DMS53 treated with DMSO at 0.1 percent for 48 hours (cell line): ENCODE data around the gene TAS2R4.
"Not testable (repeated sequence)": the region's sequence is repeated elsewhere in the genome, so short reads cannot be mapped to it uniquely, and the experiment has no call there.

ENCODE experiments used
- DNase-seq: peaks from one replicate; lab custom pipeline; 2025; ENCODE audit not compliant: unreplicated experiment; lab: John Stamatoyannopoulos, UW

Gene TAS2R4, protein sequence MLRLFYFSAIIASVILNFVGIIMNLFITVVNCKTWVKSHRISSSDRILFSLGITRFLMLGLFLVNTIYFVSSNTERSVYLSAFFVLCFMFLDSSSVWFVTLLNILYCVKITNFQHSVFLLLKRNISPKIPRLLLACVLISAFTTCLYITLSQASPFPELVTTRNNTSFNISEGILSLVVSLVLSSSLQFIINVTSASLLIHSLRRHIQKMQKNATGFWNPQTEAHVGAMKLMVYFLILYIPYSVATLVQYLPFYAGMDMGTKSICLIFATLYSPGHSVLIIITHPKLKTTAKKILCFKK

DNA sequence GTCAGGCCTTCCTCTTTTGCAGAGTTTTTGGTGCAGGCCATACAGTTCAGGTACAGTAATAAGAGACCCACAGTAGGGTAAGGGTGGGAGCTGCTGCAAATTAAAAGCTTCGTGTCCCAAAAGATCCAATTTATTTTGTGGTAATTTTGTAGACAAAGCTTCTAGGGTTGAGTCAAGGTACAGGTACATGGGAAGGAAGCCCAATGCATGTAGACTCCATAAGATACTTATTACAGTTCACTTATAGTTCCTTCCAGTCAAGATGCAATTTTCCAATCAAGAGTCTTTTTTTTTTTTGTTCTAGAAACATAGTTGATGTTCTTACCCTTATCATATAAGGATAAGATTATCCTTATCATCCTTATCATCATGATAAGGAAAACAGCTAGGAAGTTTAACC, at the start of gene TAS2R4:
TSS of gene TAS2R4 (plus strand) at position 301 of the 400 bp plus-strand sequence. CDS start 1,815 bp downstream, outside the sequence.
- DNase-seq: no peak

DNA sequence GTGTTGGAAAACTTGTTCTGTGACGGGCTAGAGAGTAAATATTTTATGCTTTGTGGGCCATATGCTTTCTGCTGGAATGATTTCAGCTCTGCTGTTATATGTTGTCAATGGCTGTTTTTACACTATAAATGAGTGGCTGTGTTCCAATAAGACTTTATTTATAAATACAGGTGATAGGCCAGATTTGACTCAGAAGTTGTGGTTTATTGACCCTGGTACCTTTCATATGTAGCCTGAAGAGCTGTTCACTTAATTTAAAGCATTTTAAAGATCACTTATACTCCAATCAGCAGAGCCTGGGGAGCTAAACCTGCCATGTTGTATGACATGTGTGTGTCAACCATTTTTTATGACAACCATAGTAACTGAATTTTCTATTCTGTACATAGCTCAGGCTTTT, 47.5 kb upstream of the TAS2R4 start:
- no peak for DNase-seq

DNA sequence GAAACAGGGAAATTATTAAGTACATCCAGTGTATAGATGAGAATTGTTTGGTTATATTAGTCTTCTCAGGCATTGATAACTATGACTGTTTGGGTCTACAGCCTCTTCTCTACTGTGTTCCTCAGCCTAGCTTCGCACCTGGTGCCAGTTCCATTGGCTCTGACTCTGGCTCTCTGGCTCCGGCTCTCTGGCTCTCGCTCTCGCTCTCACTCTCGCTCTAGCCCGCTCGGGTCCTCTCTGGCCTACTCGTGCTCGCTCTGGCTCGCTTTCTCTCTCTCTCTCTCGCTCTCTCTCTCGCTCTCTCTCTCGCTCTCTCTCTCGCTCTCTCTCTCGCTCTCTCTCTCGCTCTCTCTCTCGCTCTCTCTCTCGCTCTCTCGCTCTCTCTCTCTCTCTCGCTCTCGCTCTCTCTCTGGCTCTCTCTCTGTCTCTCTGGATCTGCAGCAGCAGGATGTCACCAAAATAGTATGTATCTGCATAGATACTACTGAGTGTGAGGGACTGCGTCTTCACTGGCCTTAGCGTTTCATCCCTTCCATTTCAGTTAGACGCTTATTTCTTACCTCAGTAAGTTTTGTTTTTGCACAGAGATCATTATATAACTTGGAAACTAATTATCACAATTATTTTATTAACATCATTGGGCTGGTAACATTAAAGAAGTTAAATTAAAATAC, 44.9 kb upstream of the TAS2R4 start:
- DNase-seq: no peak

DNA sequence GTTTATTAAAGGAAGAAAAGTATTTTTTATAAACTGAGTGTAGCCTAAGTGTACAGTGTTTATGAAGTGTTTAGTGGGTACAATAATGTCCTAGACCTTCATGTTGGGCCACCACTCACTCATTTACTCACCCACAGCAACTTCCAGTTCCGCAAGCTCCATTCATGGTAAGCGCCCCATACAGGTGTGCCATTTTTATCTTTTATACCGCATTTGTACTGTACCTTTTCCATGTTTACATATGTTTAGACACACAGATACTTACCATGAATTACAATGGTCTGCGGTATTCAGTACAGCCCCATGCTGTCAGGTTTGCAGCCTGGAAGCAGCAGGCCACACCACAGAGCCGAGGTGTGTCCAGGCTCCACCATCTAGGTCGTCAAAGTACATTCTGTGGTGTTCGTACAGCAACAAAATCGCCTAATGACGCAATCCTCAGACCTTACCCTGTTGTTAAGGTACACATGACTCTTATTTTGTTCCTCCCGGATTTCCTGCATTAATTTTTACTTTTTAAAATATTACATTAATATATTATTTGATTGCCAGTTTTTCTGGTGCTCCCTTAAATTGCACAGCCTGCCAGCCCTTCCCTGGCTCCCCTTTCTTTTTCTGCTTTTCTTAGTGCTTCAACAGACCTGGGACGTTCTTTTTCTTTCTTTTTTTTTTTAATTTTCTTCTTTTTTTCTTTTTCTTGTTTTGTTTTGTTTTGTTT, 39.2 kb upstream of the TAS2R4 start:
- peak; percentile 7 for DNase-seq

DNA sequence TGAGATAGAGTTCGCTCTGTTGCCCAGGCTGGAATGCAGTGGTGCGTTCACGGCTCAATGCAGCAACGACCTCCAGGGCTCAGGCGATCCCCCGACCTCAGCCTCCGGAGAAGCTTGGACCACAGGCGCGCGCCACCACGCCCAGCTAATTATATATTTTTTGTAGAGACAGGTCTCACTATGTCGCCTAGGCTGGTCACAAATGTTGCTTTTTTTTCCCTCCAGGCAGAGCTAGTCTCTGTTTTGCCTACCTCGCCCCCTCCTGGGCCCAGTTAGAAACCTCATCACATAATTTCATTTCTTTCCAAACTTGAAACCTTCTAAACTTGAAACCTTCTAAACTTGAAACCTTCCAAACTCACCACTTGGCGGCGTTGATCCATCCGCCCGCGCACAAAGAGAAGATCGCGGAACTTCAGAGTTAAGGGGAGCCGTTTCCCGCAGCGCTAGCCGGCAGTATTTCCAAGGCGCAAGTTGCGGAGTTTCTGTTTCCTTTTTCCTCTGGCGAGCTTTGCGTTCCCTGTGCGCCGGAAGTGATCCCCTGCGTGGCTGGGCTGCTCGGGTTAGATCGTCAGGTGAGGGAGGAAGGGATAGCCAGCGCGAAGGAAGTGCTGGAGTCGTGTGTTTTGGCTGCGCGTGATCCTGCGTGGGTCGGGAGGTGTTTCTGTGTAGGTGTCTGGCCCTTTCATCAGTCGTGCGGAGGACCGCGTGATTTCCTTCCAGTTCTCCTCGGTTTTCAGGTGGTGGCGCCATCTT, 38.5 kb upstream of the TAS2R4 start, which contains the start of gene SSBP1:
TSS of gene SSBP1 (plus strand) at position 523 of the 756 bp plus-strand sequence. CDS start 809 bp downstream, outside the sequence.
- DNase-seq: peak; percentile 98

DNA sequence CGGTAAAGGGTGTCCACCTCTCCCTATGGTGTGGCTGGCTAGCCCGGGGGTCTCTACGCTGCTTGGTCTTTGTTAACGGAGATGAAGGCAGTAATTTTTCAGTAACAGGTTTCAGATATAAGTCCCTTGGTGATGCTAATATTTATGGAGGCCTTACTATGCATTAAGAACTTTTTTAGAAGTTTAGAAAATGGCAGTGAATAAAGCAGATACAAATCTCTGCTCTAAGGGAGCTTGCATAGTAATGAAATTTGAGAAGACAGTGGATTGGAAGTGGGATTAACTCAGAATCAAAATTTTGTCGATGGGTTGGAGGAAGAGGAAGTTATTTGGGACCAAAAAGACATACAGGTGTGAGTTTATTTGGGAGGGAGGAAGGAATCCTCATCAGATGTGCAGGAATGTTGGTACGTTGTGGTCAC, 37.9 kb upstream of the TAS2R4 start:
- no peak for DNase-seq

DNA sequence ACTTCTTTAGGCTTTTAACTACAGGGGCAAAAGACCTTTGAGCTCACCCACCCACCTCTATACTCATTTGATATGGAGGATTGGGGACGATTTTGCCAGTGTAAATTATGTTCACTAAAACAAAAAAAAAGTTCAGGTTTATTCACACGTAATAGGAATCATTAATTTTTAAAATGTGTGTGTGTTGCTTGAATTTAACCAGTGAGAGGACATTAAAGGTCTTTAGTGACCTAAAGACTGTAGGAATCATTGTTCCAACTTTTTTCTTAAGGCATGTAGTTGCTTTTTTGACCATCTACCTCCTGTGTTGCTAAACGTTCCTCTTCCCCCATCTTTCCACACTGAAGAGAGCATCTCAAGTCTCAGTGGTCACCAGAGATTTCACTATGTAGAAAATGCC, 37.2 kb upstream of the TAS2R4 start:
- no peak for DNase-seq

DNA sequence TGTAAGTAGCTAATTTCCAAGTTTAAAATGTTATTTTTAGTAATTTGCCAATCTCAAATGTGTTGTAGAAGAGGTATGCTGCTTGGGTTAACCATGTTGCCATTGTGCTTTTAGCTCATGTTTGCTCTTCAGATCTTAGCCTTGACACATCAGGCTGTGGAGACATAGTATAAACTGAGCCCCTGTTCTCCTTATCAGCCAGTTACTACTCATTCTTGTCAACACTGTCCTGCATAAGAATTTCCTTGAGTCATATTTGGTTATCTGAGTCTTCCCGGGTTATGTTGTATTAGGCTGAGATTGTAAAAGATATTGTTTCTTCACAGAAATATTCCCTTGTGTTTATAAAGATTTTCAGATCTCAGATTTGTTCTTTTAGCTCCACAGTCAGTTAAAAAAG, 34.2 kb upstream of the TAS2R4 start:
- DNase-seq: no peak

DNA sequence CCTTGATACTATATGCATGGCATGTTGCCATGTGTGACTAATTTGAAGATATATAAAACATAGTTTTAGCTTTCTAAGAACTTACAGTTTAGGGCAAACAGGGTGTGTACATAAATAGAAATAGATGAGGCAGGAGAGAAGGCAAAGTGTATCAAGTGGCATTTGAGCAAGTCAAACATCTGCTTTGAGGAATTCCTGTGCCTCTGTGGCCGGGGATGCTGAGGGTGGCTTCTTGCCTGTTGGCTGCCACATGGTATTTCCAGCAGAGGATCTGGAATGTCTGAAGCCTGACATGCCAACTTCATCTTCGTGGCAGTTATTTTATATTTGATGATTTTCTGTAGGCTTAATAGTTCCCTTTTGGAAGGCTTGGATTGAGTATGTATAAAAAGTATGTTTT, 32.3 kb upstream of the TAS2R4 start:
- DNase-seq: no peak

DNA sequence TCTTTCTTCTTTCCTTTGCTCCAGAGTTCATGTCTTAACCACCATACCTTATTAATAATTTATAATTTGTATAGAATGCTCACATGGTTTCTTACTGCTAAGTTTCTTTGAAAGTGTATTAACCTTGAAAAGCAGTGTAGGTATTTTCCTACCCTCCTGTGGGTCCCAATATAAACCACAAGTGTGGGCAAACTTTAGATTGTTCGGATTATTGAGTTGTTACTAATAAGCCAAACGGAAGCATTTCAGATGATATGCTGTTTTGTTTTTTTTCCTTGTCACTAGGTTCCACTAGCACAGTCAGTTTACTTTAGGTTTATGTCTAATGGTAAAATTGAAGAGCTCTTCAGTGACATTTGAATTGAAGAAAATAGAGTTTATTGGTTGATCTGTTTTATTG, 28.1 kb upstream of the TAS2R4 start:
- DNase-seq: no peak

DNA sequence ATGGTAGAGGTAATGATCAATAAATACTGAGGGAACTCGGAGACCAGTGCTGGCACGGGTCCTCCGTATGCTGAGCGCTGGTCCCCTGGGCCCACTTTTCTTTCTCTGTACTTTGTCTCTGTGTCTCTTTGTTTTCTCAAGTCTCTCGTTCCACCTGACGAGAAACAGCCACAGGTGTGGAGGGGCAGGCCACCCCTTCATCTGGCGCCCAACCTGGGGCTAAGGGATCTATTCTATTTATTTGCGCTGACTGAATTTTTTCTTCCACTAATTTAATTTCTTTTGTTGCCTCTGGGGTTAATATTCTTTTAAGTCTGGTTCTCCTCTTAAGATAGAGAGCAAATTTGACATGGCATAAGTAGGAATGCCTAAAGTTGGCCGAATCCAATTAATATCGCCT, 24.6 kb upstream of the TAS2R4 start:
- not testable (repeated sequence) for DNase-seq

DNA sequence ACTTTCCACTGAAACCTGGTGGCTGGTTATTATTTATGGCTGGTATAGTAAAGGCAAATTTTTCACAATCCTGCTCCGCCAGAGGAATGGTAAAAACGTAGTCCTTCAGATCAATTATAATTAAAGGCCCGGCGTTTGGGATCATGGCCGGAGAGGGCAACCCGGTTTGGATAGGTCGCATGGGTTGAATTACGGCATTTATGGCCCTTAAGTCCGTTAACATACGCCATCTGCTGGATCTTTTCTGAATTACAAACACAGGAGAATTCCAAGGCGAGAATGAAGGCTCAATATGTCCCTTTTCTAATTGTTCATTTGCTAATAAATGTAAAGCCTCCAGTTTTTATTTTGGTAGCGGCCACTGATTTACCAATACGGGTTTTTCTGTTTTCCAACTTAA, 23.8 kb upstream of the TAS2R4 start:
- DNase-seq: no peak

DNA sequence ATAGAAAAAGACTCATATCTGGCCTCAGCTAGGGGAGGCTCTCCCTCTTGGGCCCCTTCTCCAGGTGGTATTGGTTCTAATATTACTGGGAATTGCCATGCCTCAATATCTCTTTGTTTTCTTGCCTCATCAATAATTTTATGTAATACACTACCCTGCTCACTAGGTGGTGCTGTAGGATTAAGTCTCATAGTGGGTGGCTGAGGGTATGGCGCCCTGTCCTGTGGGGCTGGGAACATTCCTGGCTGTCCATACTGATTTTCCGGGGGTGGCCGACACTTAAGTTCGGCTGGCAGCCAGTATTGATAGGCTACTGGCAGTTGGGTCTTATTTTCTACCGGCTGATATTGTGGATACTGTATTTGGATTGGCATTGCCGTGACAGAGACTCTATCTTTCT, 21.5 kb upstream of the TAS2R4 start:
- DNase-seq: peak; percentile 25

DNA sequence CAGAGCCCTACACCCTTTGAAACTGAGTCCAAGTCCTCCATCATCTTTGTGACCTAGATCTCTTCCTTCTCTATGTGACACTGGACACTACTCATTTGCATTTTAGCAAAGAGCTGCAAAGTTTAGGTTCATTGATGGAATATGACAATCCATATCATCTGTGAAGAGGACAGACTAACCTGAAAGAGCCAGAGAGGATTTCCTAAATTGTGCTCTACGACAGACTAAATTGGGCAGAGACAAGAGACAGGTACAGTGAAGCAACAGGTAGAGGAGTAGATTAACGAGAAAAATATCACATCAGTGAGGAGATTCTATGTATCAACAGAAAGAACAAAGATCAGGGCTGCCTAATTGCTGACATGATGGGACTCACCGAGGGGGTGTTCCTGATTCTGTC, 12.7 kb upstream of the TAS2R4 start, which contains the start of gene TAS2R3:
TSS of gene TAS2R3 (plus strand) at position 301 of the 400 bp plus-strand sequence. CDS start at position 363, 62 bp downstream.
- DNase-seq: no peak

DNA sequence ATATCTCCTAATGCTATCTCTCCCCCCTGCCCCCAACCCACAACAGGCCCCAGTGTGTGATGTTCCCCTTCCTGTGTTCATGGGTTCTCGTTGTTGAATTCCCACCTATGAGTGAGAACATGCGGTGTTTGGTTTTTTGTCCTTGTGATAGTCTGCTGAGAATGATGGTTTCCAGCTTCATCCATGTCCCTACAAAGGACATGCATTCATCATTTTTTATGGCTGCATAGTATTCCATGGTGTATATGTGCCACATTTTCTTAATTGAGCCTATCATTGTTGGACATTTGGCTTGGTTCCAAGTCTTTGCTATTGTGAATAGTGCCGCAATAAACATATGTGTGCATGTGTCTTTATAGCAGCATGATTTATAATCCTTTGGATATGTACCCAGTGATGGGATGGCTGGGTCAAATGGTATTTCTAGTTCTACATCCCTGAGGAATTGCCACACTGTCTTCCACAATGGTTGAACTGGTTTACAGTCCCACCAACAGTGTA, 6.3 kb upstream of the TAS2R4 start:
- not testable (repeated sequence) for DNase-seq

DNA sequence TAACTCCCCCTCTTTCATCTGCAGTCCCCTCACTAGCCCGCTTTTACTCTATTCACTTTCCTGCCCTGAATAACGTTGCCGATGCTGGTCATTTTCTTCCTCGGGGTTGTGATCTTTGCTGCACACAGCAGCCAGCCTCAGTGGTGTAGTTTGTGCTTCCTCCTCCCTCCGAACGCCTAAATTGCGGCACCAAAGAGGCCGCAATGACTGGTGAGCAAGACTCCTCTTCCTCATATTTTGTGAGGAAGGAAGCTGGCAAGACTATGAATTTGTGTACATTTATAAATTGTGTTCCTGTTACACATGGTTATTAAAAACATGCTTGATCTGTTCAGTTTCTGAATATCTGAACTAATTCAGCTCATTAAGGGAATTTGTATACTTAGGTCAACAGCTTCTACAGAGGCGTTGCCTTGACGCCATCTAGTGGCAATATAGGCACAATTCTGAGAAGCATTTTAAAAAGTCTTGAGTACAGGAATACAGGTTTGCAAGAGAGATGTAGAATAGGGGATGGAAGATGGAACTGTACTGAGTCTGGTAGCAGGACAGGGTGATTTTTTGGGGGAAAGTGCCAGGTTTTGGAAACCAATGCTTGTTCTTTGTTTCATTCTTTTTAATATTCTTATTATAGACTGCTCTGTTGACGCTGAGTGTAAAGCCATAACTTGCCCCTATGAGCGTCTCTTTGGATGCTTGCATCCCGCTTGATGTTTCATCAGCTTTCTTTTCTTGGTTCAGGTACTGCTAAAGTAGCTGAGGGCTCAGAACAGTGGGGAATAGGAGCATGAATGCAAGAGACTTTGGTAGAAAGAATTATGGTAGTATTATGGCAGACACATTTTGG, 9.5 kb downstream of the TAS2R4 start:
- peak; percentile 63 for DNase-seq

DNA sequence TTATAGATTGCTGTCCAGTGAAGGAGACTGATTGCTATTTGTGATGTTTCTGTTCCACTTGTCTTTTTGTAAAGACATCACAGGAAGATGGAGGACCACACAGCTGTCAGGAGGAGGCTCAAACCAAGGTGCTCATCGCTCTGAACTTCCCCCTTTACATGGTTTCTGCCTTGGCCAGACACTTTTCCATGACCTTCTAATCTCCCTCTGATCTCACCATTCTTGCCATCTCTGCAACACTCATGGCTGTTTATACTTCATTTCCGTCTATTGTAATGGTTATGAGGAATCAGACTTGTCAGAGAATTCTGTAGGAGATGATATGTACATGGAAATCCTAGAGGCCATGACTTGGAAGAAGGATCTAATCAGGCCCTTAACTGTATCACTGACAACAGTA, 11.8 kb downstream of the TAS2R4 start:
- DNase-seq: no peak

DNA sequence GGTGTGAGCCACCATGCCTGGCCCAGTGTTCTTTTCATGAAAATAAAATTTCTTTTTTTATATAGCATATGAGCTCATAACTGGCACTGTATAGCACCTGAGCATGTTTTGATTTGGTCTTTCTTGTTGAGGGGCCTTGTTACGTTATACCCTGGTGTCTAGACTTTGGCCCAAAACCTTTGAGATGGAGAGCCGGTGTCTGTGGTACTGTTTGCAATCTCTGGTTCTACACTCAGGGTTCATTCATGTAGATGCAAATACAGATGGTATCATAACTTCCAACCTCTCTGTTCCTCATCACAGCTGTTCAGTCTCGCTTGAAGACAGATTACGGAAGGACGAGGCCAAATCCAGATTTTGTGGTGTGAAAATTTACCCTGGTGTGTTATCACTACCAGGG, 13.4 kb downstream of the TAS2R4 start, which contains the start of gene TAS2R5:
TSS of gene TAS2R5 (plus strand) at position 301 of the 400 bp plus-strand sequence. CDS start 145 bp downstream, outside the sequence.
- DNase-seq: no peak

DNA sequence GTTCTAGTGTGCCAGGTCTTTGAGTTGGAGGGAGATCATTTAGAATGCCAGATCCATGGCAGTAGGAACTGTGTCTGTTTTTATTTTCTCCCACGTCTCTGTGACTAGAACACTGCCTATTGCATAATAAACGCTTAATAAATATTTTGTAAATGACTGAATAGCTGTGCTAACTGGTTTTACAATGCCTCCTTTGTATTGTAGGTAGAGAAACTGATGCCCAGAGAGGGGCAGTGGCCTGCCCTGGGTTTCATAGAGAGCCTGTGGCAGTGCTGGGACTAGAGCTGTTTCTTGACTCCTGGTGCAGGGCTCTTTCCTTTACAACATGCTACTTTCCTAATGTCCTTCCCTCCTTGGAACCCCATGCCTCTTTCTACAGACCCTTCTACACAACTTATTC, 16.1 kb downstream of the TAS2R4 start:
- DNase-seq: no peak

DNA sequence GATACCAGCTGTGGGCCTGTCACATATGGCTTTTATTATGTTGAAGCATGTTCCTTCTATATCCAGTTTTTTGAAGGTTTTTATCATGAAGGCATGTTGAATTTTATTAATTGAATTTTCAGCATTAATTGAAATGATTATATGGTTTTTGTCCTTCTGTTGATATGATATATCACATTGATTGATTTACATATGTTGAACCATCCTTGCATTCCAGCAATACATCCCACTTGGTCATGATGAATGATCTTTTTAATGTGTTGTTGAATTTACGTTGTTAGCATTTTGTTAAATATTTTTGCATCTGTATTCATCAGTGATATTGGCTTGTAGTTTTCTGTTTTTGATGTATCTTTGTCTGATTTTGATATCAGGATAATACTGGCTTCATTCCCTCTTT, 43.6 kb downstream of the TAS2R4 start:
- no peak for DNase-seq
